ENCODE measurements around the gene DNAJA4. TPM values are rescaled to one million over a fixed set of nuclear protein-coding genes. Genes with fewer than 3 reads are reported as not detected.
A peak's percentile ranks its signal among the peaks of the same experiment; 100 is the strongest.

The DNAJA4 gene
- polyA plus RNA-seq, 4 donors: 10.7 to 24.3 (median 15.0) TPM

- no peak for FAIRE-seq
- no peaks in the 10 kb centered on the region for H3K27me3 ChIP-seq (ENCODE audit: control insufficient read depth in 3 of 3, insufficient read depth in 3 of 3, low read length in 3 of 3)
- H3K4me3 ChIP-seq (ENCODE audit: low read depth in 1 of 3, low read length in 3 of 3): no peak overlapping the region
- H3K36me3 ChIP-seq (ENCODE audit: control insufficient read depth in 3 of 3, insufficient read depth in 2 of 3, low read depth in 1 of 3, low read length in 3 of 3): no peaks in the 10 kb centered on the region
- no peak overlapping the region for H3K27ac ChIP-seq (ENCODE audit: low read depth in 1 of 3, low read length in 2 of 3)
- WGBS, 3 donors: 92 to 98% (median 93%) methylated on average over 5 of the region's 5 CpGs
- no peak for DNase-seq
- no peaks in the 10 kb centered on the region for H3K9me3 ChIP-seq (ENCODE audit: control insufficient read depth in 2 of 2, insufficient read depth in 1 of 2, low read depth in 1 of 2, low read length in 1 of 2)
- H3K4me1 ChIP-seq (ENCODE audit: control insufficient read depth in 3 of 3, insufficient read depth in 2 of 3, low read depth in 1 of 3, low read length in 2 of 3): no peaks in the 10 kb centered on the region
Measured at GRCh38 chr15:78324144-78324543, 59.8 kb downstream of the DNAJA4 start.

- Histone ChIP-seq H3K27ac (ENCODE audit: low read depth in 1 of 3, low read length in 2 of 3) (no peak overlapping the region), H3K27me3 (ENCODE audit: control insufficient read depth in 3 of 3, insufficient read depth in 3 of 3, low read length in 3 of 3) (no peaks in the 10 kb centered on the region), H3K4me1 (ENCODE audit: control insufficient read depth in 3 of 3, insufficient read depth in 2 of 3, low read depth in 1 of 3, low read length in 2 of 3) (no peaks in the 10 kb centered on the region), H3K4me3 (ENCODE audit: low read depth in 1 of 3, low read length in 3 of 3) (no peak overlapping the region), H3K9me3 (ENCODE audit: control insufficient read depth in 2 of 2, insufficient read depth in 1 of 2, low read depth in 1 of 2, low read length in 1 of 2) (no peaks in the 10 kb centered on the region), H3K36me3 (ENCODE audit: control insufficient read depth in 3 of 3, insufficient read depth in 2 of 3, low read depth in 1 of 3, low read length in 3 of 3) (no peaks in the 10 kb centered on the region)
- DNase-seq (peak in 1 of 2 donors; percentile 45), FAIRE-seq (no peak)
- WGBS, 3 donors: 68 to 74% (median 70%) methylated on average over 7 of the region's 7 CpGs
Measured at GRCh38 chr15:78325092-78325843, 60.9 kb downstream of the DNAJA4 start.

DNA sequence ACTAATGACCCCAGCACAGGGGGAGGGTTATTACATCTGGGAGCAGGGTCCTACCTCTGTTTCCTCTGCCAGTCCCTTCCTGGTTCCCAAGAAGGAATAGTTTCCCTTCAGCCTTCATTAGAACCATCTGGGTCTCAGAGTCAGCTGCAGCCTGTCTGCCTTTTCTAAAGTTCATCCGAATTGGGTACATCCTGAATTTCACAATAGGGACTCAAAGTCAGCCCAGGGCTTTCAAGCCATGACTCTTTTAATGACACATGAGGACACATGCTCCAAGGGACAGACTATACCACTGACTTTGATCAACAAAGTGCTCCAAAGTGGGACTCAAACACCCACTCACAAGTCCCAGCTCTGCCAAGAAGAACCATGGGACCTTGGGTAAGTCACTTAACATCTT lies 63.1 kb downstream of the DNAJA4 start:
- WGBS, 3 donors: 66 to 85% (median 79%) methylated on average over 1 of the region's 1 CpG
- no peak overlapping the region for H3K27ac ChIP-seq (ENCODE audit: low read depth in 1 of 3, low read length in 2 of 3)
- H3K9me3 ChIP-seq (ENCODE audit: control insufficient read depth in 2 of 2, insufficient read depth in 1 of 2, low read depth in 1 of 2, low read length in 1 of 2): no peaks in the 10 kb centered on the region
- no peak for FAIRE-seq
- H3K36me3 ChIP-seq (ENCODE audit: control insufficient read depth in 3 of 3, insufficient read depth in 2 of 3, low read depth in 1 of 3, low read length in 3 of 3): no peaks in the 10 kb centered on the region
- H3K4me3 ChIP-seq (ENCODE audit: low read depth in 1 of 3, low read length in 3 of 3): no peak overlapping the region
- DNase-seq: no peak
- no peaks in the 10 kb centered on the region for H3K4me1 ChIP-seq (ENCODE audit: control insufficient read depth in 3 of 3, insufficient read depth in 2 of 3, low read depth in 1 of 3, low read length in 2 of 3)
- H3K27me3 ChIP-seq (ENCODE audit: control insufficient read depth in 3 of 3, insufficient read depth in 3 of 3, low read length in 3 of 3): no peaks in the 10 kb centered on the region

- no peak for FAIRE-seq
- WGBS, 3 donors: 47 to 61% (median 58%) methylated on average over 4 of the region's 4 CpGs
Measured at GRCh38 chr15:78329625-78330024, 65.3 kb downstream of the DNAJA4 start.

More at GRCh38 chr15:78329625-78330024, 65.3 kb downstream of the DNAJA4 start:
- Histone ChIP-seq H3K9me3 (ENCODE audit: control insufficient read depth in 2 of 2, insufficient read depth in 1 of 2, low read depth in 1 of 2, low read length in 1 of 2) (peaks cover 0 to 2% of the 10 kb centered on the region in 2 donors), H3K4me1 (ENCODE audit: control insufficient read depth in 3 of 3, insufficient read depth in 2 of 3, low read depth in 1 of 3, low read length in 2 of 3) (no peaks in the 10 kb centered on the region), H3K4me3 (ENCODE audit: low read depth in 1 of 3, low read length in 3 of 3) (no peak overlapping the region), H3K27me3 (ENCODE audit: control insufficient read depth in 3 of 3, insufficient read depth in 3 of 3, low read length in 3 of 3) (peaks cover 0 to 4% (median 0%) of the 10 kb centered on the region in 3 donors), H3K36me3 (ENCODE audit: control insufficient read depth in 3 of 3, insufficient read depth in 2 of 3, low read depth in 1 of 3, low read length in 3 of 3) (no peaks in the 10 kb centered on the region), H3K27ac (ENCODE audit: low read depth in 1 of 3, low read length in 2 of 3) (no peak overlapping the region)
- no peak for DNase-seq

Other genes starting within 250 kb of the DNAJA4 start
- gene TBC1D2B, start 186.9 kb upstream of the DNAJA4 start, polyA plus RNA-seq: 10 to 100 TPM in 2 of 4 donors, 1 to 10 TPM in 2; 7.6 to 44.4 (median 11.9) TPM
- 1 to 10 TPM; 1.7 to 3.8 (median 2.7) TPM for gene SH2D7, start 172.0 kb upstream of the DNAJA4 start, polyA plus RNA-seq
- 100 to 1,000 TPM in 1 of 4 donors, 10 to 100 TPM in 3; 12.7 to 143 (median 52.5) TPM for gene CIB2, start 133.1 kb upstream of the DNAJA4 start, polyA plus RNA-seq
- 10 to 100 TPM; 85.9 to 97.5 (median 92.8) TPM for gene IDH3A, start 115.2 kb upstream of the DNAJA4 start, polyA plus RNA-seq
- under 1 TPM; 0.54 to 0.67 (median 0.55) TPM for gene ACSBG1, start 30.0 kb upstream of the DNAJA4 start, polyA plus RNA-seq
- 10 to 100 TPM; 45.9 to 68.0 (median 58.6) TPM for gene SKIC8, start 35.0 kb downstream of the DNAJA4 start, polyA plus RNA-seq
- 10 to 100 TPM in 2 of 4 donors, not detected in 2; 10.4 to 16.0 TPM for gene CRABP1, start 75.8 kb downstream of the DNAJA4 start, polyA plus RNA-seq
- gene IREB2, start 173.7 kb downstream of the DNAJA4 start, polyA plus RNA-seq: 10 to 100 TPM; 12.4 to 63.6 (median 15.3) TPM
- gene HYKK, start 243.0 kb downstream of the DNAJA4 start, polyA plus RNA-seq: 10 to 100 TPM in 2 of 4 donors, 1 to 10 TPM in 2; 6.8 to 12.4 (median 9.8) TPM